ENCODE measurements around the gene STARD4.
A peak's percentile ranks its signal among the peaks of the same experiment; 100 is the strongest.

The STARD4 gene

DNA sequence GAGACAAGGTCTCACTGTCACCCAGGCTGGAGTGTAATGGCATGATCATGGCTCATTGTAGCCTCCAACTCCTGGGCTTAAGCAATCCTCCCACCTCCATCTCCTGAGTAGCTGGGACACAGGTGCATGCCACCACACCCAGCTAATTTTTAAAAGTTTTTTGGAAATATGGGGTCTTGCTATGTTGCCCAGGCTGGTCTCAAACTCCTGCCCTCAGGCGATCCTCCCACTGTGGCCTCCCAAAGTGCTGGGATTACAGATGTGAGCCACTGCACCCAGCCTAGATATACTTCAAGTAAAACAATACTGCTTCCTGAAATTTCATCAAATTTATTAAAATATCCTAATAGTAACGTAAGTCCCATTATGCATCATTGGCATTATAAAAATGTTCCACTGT lies 33.4 kb downstream of the STARD4 start:
- H3K4me3 ChIP-seq (replicated peaks; ENCODE audit: low read depth, low read length) = no peak overlapping the region
- TF ChIP-seq, protein P1, sequence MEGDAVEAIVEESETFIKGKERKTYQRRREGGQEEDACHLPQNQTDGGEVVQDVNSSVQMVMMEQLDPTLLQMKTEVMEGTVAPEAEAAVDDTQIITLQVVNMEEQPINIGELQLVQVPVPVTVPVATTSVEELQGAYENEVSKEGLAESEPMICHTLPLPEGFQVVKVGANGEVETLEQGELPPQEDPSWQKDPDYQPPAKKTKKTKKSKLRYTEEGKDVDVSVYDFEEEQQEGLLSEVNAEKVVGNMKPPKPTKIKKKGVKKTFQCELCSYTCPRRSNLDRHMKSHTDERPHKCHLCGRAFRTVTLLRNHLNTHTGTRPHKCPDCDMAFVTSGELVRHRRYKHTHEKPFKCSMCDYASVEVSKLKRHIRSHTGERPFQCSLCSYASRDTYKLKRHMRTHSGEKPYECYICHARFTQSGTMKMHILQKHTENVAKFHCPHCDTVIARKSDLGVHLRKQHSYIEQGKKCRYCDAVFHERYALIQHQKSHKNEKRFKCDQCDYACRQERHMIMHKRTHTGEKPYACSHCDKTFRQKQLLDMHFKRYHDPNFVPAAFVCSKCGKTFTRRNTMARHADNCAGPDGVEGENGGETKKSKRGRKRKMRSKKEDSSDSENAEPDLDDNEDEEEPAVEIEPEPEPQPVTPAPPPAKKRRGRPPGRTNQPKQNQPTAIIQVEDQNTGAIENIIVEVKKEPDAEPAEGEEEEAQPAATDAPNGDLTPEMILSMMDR (IDR thresholded peaks at IDR 0.05; ENCODE audit: low read length, missing control alignments) = no peak
- no peak for DNase-seq (ENCODE audit: low read depth)

DNA sequence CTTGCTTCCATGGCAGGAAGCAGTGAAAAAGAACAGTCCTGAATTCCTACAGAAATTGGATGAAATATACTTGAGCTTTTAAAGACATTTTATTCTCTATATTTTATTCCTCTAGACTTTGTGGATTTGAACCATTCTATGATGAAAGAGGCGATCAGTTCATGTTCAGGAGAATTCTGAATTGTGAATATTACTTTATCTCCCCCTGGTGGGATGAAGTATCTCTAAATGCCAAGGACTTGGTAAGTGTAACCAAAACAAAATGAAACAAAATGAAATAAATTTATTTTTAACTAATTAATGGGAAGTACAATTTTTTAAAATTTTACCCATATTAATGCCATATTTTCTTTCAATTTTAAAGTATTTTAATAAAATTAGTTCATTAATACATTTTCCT lies 34.1 kb downstream of the STARD4 start:
- TF ChIP-seq, protein P1 (IDR thresholded peaks at IDR 0.05; ENCODE audit: low read length, missing control alignments) = peak; percentile 25
- H3K4me3 ChIP-seq (replicated peaks; ENCODE audit: low read depth, low read length) = no peak overlapping the region
- peak; percentile 26 for DNase-seq (ENCODE audit: low read depth)

DNA sequence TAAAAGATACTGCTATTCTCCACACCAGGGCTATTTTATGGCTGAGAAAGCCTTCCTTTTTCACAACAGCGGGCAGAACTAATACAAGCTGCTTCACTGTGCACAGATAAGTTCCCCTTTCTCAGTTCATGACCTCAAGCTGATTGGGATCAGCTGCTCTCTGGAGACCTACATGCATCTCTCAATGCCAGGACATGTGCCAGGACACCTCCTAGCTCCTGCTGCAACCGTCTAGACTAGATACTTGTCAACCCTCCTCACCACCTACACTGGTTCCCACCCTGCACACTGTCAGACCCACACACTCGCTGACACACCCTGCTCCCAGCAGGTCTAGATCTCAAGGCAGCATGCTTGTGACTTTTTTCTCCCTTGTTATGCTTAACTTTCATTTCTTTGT lies 39.8 kb downstream of the STARD4 start:
- TF ChIP-seq, protein P1 (IDR thresholded peaks at IDR 0.05; ENCODE audit: low read length, missing control alignments) = no peak

DNA sequence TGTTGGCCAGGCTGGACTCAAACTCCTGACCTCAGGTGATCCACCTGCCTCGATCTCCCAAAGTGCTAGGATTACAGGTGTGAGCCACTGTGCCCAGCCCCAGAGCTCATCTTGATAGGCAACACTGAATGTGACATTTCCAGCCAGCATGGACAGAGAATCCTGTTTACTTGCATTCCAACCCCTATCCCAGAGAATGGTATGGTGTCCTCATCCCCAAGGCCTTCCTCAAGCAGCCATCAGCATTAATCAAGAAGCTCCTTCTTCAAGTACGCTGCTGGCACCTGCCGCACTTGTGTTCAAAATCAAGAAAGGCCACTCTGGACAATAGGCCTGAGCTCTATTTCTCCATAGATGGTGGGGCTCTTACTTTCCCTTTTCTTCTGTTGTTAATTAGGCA lies 40.2 kb downstream of the STARD4 start:
- no peak overlapping the region for H3K4me3 ChIP-seq (replicated peaks; ENCODE audit: low read depth, low read length)
- no peak for DNase-seq (ENCODE audit: low read depth)
- TF ChIP-seq, protein P1 (IDR thresholded peaks at IDR 0.05; ENCODE audit: low read length, missing control alignments) = no peak

More for the DNA sequence above, 39.8 kb downstream of the STARD4 start:
- DNase-seq (ENCODE audit: low read depth) = no peak
- no peak overlapping the region for H3K4me3 ChIP-seq (replicated peaks; ENCODE audit: low read depth, low read length)

DNA sequence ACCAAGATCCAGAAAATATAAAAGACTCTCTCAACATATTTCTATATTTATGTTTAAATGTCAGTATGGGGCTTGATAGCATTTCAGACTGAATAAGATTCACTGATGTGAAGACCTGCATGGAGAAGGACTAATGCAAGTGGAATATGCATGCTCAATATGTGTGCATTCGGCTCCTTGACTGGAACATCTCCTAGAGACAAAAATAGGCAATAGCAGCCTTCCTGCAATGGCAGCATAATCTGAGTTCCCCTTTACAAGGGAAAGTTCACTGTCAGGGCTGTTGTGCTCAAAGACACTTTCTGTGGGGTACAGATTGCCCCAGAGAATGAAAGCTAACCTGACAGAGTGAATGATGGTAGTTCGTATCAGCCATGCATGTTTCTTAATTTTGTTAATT lies 42.4 kb downstream of the STARD4 start:
- TF ChIP-seq, protein P1 (IDR thresholded peaks at IDR 0.05; ENCODE audit: low read length, missing control alignments) = peak; percentile 0
- H3K4me3 ChIP-seq (replicated peaks; ENCODE audit: low read depth, low read length) = no peak overlapping the region
- DNase-seq (ENCODE audit: low read depth) = no peak

DNA sequence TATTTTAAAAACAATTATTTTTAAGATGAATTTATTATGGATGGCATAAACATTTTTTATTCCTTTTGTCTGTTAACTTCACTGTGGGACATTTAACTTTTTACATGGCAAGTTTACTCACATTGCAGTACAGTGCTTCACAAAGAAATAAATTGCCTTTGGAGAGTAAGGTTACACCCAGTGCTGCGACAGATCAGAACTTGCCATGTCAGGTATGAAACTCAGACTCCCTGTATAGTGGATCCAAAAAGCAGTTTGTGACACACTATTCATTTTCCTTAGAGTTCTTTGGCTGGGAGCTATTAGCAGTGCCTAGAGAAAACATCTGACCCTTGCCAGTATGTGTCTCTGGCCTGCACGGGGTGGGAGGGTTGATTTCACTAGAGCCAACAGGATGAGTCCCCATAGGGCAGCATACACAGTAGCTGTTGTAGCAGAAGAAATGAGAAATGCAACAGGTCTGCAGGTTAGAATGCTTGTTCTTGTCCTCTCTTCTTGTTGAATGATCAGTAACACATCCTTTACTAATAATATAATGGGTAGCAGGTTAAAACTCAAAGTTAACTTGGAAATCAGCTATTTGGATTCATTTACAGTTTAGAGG lies 42.9 kb downstream of the STARD4 start:
- H3K4me3 ChIP-seq (replicated peaks; ENCODE audit: low read depth, low read length) = no peak overlapping the region
- TF ChIP-seq, protein P1 (IDR thresholded peaks at IDR 0.05; ENCODE audit: low read length, missing control alignments) = no peak
- no peak for DNase-seq (ENCODE audit: low read depth)

DNA sequence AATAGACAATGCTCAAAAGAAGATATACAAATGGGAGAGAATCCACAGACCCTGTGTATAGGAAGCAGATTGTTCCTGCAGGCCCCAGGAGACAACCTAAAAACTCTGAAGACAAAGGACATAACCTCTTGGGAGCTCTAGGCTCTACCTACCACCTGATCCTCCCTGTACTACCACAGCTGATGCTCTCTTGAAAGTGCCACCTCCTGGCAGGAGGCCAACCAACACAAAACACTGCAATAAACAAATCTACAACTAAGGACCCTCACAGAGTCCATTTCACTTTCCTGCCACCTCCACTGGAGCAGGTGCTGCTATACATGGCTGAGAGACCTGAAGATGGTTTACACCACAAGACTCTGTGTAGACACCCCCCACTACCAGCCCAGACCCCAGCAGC lies 49.0 kb downstream of the STARD4 start:
- H3K4me3 ChIP-seq (replicated peaks; ENCODE audit: low read depth, low read length) = no peak overlapping the region
- TF ChIP-seq, protein P1 (IDR thresholded peaks at IDR 0.05; ENCODE audit: low read length, missing control alignments) = no peak
- no peak for DNase-seq (ENCODE audit: low read depth)
